GM12873 (cell line): ENCODE data around the gene CDC73.

Experiments used
- CTCF ChIP-seq: IDR thresholded peaks from 2 replicates; pipeline ENCODE4 v1.5.1; 2012; ENCODE audit warnings: low read depth, mild to moderate bottlenecking, moderate library complexity, low read length, control low read depth; ENCODE audit not compliant: insufficient read depth; ENCODE audit errors: missing control alignments

Gene CDC73

GRCh38 chr1:193240609-193241008 is 118.8 kb downstream of the CDC73 start:
- no peak for TF ChIP-seq CTCF

GRCh38 chr1:193241132-193241827 is 119.4 kb downstream of the CDC73 start:
- no peak for TF ChIP-seq CTCF

GRCh38 chr1:193242000-193242399 is 120.2 kb downstream of the CDC73 start:
- no peak for TF ChIP-seq CTCF

GRCh38 chr1:193249187-193249586 is 127.4 kb downstream of the CDC73 start:
- no peak for TF ChIP-seq CTCF

GRCh38 chr1:193251950-193252349 is 130.1 kb downstream of the CDC73 start:
- no peak for TF ChIP-seq CTCF

- no peak for TF ChIP-seq CTCF
Measured at GRCh38 chr1:193256019-193256418, 134.2 kb downstream of the CDC73 start.

GRCh38 chr1:193259636-193260035 is 137.8 kb downstream of the CDC73 start:
- TF ChIP-seq CTCF = no peak
